ENCODE measurements around the gene NKTR.

The NKTR gene

DNA sequence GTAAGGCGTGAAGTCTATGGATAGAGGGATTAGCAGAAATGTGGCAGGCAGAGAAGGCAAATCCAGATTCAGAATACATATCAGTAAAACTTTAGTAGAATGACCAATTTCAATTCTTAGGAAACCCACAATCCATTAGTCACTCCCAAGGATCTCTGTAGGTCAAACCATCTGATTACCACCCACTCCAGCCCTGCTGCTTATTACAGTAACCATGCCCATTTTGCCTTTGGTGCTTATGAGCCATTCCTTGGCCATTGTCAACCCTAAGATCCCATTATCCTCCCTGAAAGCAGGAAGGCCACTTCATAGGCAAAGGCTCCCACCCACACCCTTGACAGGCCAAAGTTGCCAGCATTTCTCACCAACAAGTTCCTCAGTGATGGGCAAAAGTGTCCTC lies 79.8 kb downstream of the NKTR start:
- TF ChIP-seq CEBPB (IDR thresholded peaks at IDR 0.05) (no peak), RAD21 (IDR thresholded peaks at IDR 0.05; ENCODE audit: low read depth) (no peak), EP300 (IDR thresholded peaks at IDR 0.05; ENCODE audit: borderline replicate concordance) (no peak), ZBTB7A (IDR thresholded peaks at IDR 0.05; ENCODE audit: low read depth) (no peak), TCF12 (IDR thresholded peaks at IDR 0.05; ENCODE audit: low read depth) (no peak), TAF1 (IDR thresholded peaks at IDR 0.05; ENCODE audit: low read depth) (no peak), NFIC (IDR thresholded peaks at IDR 0.05) (no peak), EGR1 (IDR thresholded peaks at IDR 0.05) (no peak), YY1 (IDR thresholded peaks at IDR 0.05; ENCODE audit: low read depth) (no peak)
- TF ChIP-seq, protein P1, sequence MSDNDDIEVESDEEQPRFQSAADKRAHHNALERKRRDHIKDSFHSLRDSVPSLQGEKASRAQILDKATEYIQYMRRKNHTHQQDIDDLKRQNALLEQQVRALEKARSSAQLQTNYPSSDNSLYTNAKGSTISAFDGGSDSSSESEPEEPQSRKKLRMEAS (IDR thresholded peaks at IDR 0.05) = no peak
- TF ChIP-seq, protein P2, sequence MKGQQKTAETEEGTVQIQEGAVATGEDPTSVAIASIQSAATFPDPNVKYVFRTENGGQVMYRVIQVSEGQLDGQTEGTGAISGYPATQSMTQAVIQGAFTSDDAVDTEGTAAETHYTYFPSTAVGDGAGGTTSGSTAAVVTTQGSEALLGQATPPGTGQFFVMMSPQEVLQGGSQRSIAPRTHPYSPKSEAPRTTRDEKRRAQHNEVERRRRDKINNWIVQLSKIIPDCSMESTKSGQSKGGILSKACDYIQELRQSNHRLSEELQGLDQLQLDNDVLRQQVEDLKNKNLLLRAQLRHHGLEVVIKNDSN (IDR thresholded peaks at IDR 0.05) = no peak

DNA sequence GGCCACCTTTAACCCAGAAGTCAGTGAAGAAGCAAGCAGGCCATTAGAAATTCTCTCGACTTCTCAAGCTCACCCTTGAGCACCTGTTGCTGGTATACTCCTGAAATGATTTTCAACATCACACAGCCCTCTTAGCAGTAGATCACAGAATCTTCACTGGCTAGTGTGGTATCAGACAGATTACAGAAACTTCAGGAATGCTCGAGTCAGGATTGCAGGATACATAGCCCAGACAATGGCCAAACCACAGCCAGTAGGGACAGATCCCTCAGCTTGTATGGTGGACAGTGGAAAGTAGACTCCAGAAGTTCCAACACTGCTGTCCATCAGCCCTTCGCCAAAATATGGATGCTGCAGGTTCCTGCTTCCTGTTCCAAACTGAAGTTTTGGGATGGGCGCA lies 80.3 kb downstream of the NKTR start:
- TF ChIP-seq RAD21 (IDR thresholded peaks at IDR 0.05; ENCODE audit: low read depth) (no peak), EP300 (IDR thresholded peaks at IDR 0.05; ENCODE audit: borderline replicate concordance) (no peak), TAF1 (IDR thresholded peaks at IDR 0.05; ENCODE audit: low read depth) (no peak), NFIC (IDR thresholded peaks at IDR 0.05) (no peak), TCF12 (IDR thresholded peaks at IDR 0.05; ENCODE audit: low read depth) (no peak), EGR1 (IDR thresholded peaks at IDR 0.05) (no peak)
- TF ChIP-seq, protein P2 (IDR thresholded peaks at IDR 0.05) = no peak

GRCh38 chr3:42681361-42682038 lies 81.0 kb downstream of the NKTR start:
- no peak for TF ChIP-seq RAD21 (IDR thresholded peaks at IDR 0.05; ENCODE audit: low read depth)
- TF ChIP-seq EP300 (IDR thresholded peaks at IDR 0.05; ENCODE audit: borderline replicate concordance) = no peak
- no peak for TF ChIP-seq TAF1 (IDR thresholded peaks at IDR 0.05; ENCODE audit: low read depth)
- TF ChIP-seq EGR1 (IDR thresholded peaks at IDR 0.05) = no peak
- no peak for TF ChIP-seq REST (IDR thresholded peaks at IDR 0.05; ENCODE audit: low read depth)

GRCh38 chr3:42682301-42683070 lies 82.0 kb downstream of the NKTR start:
- TF ChIP-seq EP300 (IDR thresholded peaks at IDR 0.05; ENCODE audit: borderline replicate concordance) = no peak
- no peak for TF ChIP-seq REST (IDR thresholded peaks at IDR 0.05; ENCODE audit: low read depth)
- TF ChIP-seq EGR1 (IDR thresholded peaks at IDR 0.05) = no peak
- no peak for TF ChIP-seq FOXM1 (IDR thresholded peaks at IDR 0.05; ENCODE audit: borderline replicate concordance, low read depth)
- TF ChIP-seq, protein P1 (IDR thresholded peaks at IDR 0.05) = no peak
- no peak for TF ChIP-seq TEAD4 (IDR thresholded peaks at IDR 0.05)
- no peak for TF ChIP-seq ZBTB7A (IDR thresholded peaks at IDR 0.05; ENCODE audit: low read depth)
- no peak for TF ChIP-seq TCF12 (IDR thresholded peaks at IDR 0.05; ENCODE audit: low read depth)
- TF ChIP-seq CREB1 (IDR thresholded peaks at IDR 0.05; ENCODE audit: low read depth) = no peak
- no peak for TF ChIP-seq TAF1 (IDR thresholded peaks at IDR 0.05; ENCODE audit: low read depth)
- no peak for TF ChIP-seq RAD21 (IDR thresholded peaks at IDR 0.05; ENCODE audit: low read depth)
- TF ChIP-seq YY1 (IDR thresholded peaks at IDR 0.05; ENCODE audit: low read depth) = no peak
- TF ChIP-seq, protein P2 (IDR thresholded peaks at IDR 0.05) = no peak
- no peak for TF ChIP-seq CEBPB (IDR thresholded peaks at IDR 0.05)
- TF ChIP-seq NFIC (IDR thresholded peaks at IDR 0.05) = no peak

GRCh38 chr3:42683875-42684598 lies 83.6 kb downstream of the NKTR start:
- no peak for TF ChIP-seq NFIC (IDR thresholded peaks at IDR 0.05)
- peak; percentile 58 for TF ChIP-seq CEBPB (IDR thresholded peaks at IDR 0.05)
